HK-2 (cell line): Measurements from ENCODE around the gene NAGLU.
"Not testable (repeated sequence)": the region's sequence is repeated elsewhere in the genome, so short reads cannot be mapped to it uniquely, and the experiment has no call there.

Source experiments
- DNase-seq: peaks from one replicate; pipeline ENCODE4 v3.0.0-alpha.2; 2018; ENCODE audit not compliant: unreplicated experiment

The NAGLU gene

DNA sequence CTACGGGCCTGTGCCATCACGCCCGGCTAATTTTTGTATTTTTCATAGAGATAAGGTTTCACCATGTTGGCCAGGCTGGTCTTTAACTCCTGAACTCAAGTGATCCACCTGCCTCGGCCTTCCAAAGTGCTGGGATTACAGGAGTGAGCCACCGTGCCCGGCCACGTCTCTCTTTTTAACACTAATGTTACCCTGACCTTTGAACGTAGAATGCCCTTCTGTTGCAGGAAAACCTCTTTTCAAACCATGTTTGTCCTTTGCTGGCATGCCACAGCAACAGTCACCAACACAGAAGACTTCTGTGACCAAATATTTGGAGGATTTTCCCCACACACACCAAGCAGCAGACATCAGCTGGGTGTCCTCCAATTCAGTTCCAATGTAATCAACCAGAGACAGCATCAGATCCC, 8.8 kb downstream of the NAGLU start:
- no peak for DNase-seq

DNA sequence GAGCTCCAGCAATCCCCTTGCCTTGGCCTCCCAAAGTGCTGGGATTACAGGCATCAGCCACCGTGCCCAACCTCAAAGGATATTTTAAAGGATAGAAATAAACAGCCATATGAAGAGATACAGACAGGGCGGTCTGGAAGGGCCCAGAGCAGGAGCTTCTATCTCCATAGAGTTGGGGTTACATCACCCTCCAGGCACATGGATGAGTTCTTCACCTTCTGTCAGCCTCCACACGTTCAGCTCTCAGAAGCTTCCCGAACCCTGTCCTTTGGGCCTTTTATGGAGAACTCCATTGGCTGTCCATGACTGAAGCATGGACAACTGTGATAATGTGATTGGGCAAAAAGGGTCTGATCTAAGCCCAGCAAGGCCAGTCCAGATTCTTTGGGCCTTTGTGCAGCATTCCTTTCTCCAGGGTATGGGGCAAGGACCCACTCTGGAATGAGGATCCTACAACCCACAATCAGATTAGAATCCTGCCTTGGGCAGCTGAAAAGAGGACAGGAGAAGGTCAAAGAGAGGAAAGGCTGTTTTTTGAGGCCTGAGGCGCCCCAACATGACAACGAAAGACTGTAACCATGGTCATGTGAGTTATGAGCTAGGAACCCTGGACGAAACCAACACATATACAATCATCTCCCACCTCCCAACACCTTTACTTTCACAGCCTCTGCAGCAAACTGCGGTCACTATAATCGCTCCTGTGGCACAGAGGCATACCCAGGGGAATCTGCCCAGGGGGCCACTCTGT, 9.9 kb downstream of the NAGLU start:
- DNase-seq, result not testable (repeated sequence)

DNA sequence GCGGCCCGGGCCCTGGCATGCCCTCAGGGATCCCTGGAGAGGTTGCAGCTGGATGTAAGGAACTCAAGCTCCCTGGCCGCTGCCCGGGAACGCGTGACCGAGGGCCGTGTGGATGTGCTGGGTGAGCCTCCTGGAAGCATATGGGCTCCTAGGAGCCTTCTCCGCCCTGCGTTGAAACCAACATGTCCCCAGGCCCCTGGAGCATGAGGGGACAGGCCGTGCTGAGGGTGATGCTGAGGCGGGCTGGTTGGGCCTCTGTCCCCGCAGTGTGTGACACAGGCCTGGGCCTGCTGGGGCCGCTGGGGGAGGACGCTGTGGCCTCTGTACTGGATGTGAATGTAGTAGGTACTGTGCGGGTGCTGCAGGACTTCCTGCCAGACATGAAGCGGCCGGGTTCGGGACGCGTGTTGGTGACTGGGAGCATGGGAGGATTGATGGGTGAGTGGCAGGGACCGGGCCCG, 11.0 kb downstream of the NAGLU start:
- no peak for DNase-seq

DNA sequence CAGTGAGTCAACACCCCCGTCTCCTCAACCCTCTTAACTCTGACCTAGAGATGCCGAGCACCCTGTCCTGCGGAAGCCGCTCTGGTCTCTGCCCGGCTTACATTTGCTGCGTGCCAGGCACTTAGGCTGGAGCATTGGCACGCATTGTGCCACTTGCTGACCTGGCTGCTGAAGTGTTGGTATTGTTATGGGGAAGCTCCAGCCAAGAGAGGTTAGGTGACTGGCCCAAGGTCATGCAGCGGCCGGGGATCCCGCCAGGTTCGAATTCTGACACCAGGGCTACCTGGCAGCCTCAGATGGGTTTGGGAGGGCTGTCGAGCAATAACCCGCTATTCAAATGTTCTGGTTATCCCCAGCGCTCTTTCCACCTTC, 11.6 kb downstream of the NAGLU start:
- no peak for DNase-seq

DNA sequence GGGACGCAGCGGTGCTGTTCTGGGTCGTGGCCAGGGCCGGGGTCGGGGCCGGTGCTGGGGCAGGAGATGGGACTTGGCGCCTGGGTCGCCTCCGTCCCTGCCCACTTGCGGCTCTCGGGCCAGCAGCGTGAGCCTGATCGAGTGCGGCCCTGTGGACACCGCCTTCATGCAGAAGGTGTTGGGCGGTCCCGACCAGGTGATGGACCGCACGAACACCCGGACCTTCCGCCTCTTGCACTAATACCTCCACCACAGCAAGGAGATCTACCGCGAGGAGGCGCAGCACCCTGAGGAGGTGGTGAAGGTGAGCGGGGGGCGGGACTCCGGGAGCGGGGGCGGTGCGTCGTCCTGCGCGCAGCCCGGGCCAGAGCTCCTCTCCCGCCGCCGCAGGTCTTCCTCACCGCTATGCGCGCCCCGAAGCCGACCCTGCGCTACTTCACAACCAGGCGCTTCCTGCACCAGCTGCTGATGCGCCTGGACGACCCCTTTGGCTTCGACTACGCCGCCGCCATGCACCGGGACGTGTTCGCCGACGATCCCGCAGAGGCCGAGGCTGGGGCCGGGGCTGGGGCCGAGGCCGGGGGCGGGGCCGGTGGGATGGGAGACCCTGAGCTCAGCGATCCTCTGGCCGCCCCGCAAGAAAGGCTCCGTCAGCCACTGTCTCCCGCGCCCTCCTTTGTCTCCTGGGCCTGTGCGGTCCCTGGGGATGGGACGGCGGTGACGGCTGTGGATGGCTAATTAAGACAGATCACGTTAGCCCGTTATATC, 12.2 kb downstream of the NAGLU start:
- peak; percentile 81 for DNase-seq

DNA sequence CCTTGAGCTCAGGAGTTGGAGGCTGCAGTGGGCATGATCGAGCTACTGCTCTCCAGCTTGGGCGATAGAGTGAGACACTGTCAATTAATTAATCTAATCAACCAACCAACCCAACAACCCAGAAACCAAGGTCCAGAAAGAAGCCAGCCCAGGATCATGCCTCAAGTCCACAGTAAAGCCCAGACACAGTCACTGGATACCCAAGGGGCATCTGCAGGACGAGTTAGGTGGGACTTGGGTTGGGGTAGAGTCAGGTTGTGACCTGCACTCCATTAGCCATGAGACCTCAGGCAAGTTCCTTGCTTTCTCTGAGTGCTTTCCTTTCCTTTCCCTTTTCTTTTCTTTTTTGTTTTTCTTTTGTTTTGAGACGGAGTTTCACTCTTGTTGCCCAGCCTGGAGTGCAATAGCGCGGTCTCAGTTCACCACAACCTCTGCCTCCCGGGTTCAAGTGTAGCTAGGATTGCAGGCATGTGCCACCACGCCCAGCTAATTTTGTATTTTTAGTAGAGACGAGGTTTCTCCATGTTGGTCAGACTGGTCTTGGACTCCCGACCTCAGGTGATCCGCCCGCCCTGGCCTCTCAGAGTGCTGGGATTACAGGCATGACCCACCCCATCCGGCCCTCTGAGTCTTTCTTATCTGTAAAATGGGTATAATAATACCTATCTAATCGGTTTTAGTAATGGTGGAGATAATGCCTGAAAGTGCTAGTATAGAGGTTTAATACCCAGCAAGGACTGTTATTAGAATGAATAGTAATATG, 13.1 kb downstream of the NAGLU start:
- DNase-seq, result no peak

DNA sequence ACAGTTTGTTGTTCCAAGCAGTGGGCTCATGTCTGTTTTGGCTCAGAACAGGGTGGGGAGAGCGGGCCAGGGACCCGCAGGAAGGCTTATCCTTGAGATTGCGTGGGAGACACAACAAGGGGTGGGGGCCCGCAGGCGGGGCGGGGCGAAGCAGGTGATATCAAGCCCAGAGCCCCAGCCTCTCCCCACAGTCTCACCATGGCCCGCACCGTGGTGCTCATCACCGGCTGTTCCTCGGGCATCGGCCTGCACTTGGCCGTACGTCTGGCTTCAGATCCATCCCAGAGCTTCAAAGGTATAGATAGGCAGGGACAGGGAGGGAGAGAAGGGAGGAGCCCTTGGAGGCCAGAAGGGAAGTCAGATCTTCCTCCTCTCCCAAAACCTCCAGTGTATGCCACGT, 16.7 kb downstream of the NAGLU start, which contains the start of gene HSD17B1:
Gene HSD17B1, plus strand, starts transcription at position 188 of the 400 bp plus-strand sequence. Its CDS starts 11 bp downstream, at position 199.
- not testable (repeated sequence) for DNase-seq

DNA sequence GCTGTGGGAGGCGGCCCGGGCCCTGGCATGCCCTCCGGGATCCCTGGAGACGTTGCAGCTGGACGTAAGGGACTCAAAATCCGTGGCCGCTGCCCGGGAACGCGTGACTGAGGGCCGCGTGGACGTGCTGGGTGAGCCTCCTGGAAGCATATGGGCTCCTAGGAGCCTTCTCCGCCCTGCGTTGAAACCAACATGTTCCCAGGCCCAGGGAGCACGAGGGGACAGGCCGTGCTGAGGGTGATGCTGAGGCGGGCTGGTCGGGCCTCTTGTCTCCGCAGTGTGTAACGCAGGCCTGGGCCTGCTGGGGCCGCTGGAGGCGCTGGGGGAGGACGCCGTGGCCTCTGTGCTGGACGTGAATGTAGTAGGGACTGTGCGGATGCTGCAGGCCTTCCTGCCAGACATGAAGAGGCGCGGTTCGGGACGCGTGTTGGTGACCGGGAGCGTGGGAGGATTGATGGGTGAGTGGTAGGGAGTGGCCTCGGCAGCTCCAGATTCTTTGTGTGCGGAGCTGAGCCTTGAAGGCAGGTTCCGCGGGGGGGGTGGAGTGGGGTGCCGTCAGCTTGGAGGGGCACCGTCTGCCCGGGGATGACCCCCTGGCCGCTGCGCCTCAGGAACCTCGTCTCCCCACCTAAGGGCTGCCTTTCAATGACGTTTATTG, 17.2 kb downstream of the NAGLU start:
- no peak for DNase-seq

DNA sequence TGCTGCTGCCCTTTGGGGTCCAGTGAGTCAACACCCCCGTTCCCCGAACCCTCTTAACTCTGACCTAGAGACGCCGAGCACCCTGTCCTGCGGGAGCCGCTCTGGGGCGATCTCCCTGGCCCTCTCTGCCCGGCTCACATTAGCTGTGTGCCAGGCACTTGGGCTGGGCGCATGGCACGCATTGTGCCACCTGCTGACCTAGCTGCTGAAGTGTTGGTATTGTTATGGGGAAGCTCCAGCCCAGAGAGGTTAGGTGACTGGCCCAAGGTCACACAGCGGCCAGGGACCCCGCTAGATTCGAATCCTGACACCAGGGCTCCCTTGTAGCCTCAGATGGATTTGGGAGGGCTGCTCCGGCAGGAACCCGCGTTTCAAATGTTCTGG, 17.8 kb downstream of the NAGLU start:
- no peak for DNase-seq

DNA sequence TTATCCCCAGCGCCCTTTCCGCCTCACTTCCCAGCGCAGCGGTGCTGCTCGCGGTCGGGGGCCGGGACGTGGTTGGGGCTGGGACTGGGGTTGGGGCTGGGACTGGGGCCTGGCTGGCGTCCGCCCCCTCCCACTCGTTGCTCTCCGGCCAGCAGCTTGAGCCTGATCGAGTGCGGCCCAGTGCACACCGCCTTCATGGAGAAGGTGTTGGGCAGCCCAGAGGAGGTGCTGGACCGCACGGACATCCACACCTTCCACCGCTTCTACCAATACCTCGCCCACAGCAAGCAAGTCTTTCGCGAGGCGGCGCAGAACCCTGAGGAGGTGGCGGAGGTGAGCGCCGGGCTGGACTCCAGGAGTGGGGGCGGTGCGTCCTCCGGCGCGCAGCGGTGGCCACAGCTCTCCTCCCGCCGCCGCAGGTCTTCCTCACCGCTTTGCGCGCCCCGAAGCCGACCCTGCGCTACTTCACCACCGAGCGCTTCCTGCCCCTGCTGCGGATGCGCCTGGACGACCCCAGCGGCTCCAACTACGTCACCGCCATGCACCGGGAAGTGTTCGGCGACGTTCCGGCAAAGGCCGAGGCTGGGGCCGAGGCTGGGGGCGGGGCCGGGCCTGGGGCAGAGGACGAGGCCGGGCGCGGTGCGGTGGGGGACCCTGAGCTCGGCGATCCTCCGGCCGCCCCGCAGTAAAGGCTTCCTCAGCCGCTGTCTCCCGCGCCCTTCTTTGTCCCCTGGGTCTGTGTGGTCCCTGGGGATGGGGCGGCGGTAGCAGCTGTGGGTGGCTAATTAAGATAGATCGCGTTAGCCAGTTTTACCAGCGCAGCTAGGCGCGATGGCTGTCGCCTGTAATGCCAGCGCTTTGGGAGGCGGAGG, 18.4 kb downstream of the NAGLU start:
- peak; percentile 89 for DNase-seq

DNA sequence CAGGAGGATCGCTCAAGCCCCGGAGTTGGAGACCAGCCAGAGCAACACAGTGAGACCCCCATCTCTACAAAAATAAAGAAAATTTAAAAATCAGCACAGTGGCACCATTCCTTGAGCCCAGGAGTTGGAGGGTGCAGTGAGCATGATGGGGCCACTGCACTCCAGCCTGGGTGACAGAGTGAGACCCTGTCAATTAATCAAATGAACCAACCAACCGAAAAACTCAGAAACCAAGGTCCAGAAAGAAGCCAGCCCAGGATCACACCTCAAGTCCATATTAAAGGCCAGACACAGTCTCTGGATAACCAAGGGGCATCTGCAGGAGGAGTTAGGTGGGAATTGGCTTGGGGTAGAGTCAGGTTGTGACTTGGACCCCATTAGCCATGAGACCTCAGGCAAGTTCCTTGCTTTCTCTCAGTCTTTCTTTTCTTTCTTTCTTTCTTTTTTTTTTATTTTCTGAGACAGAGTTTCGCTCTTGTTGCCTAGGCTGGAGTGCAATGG, 19.1 kb downstream of the NAGLU start:
- DNase-seq, result no peak

DNA sequence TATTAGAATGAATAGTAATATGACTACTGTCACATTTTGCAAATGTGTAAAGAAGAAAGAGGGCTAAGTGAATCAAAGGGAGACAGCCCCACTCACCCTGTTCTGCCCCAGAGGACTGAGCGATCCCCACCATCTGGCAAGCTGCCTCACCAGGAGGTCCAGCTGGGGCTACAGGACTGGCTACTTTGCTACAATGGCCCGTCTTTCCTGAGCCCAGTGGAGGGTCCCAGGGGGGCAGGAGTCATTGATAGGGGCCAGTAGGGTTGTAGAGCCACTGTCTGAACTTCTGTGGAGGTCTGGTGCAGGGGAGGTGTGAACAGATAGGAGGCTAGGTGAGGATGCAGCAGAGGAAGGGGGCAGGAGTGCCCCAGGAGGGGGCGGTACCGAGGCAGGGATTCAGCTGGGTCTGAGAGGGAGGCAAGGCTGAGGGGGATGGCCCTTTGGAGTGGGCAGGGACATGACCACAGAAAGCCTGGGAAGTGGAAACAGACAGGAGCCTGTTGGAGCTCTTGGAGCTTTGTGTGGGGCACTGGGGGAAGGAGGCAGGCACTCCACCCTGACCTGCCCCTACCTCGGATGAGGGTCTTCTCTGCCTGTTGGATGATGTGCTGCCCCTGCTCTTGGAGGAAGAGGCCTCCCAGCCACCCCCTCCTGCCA, 20.0 kb downstream of the NAGLU start:
- DNase-seq, result not testable (repeated sequence)

DNA sequence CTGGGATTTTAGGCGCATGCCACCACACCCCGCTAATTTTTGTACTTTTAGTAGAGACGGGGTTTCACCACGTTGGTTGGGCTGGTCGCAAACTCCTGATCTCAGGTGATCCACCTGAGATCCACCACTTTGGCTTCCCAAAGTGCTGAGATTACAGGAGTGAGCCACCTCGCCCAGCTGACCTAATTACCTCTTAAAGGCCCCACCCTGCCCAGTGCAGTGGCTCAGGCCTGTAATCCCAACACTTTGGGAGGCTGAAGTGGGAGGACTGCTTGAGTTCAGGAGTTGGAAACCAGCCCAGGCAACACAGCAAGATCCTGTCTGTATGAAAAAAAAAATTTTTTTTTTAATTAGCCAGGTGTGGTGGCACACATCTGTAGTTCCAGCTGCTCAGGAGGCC, 23.0 kb downstream of the NAGLU start:
- no peak for DNase-seq

DNA sequence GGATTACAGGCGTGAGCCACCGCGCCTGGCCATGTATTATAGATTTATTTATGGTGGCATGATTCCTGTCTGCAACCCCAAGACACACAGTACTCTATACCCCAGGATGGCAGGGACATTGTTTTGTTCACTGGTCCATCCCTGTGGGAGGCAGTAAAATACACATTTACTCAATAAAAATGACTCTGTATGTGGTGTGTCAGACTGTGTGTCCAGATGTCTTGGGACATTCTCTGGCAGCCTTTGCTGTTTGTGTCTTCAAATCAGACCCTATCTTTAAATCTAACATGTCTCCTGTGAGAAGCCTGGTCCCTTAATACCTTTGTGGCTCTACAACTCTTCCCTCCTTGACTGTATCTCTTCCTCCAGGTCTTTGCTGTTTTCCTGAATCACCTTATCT, 24.2 kb downstream of the NAGLU start:
- DNase-seq, result no peak

DNA sequence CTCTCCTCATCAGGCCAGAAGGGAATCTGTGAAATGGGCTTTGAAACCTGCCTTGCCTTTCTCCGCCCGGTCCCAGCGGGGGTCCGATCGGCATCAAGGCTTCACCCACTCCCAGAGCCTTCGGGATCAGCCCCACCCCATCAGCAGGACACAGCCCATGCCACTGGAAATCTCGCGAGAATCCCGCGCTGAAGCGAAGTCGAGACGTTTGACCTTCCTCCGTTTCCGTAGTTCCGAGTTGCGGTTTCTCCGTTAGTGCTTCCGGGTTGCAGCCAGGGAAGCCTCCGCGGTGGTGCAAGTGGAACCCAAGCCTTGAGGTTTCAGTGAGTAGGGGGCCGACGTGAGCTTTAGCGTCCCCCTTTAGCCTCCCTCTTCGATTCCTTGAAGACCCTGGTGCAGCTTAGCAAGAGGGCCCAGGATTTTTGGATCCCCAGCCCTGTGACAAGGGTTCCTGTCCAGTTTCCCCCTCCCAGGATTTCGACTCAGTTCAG, 25.9 kb downstream of the NAGLU start, which contains the start of gene COASY:
Gene COASY, plus strand, starts transcription at position 252 of the 491 bp plus-strand sequence. CDS start 475 bp downstream, outside the sequence.
- DNase-seq, result peak; percentile 97

DNA sequence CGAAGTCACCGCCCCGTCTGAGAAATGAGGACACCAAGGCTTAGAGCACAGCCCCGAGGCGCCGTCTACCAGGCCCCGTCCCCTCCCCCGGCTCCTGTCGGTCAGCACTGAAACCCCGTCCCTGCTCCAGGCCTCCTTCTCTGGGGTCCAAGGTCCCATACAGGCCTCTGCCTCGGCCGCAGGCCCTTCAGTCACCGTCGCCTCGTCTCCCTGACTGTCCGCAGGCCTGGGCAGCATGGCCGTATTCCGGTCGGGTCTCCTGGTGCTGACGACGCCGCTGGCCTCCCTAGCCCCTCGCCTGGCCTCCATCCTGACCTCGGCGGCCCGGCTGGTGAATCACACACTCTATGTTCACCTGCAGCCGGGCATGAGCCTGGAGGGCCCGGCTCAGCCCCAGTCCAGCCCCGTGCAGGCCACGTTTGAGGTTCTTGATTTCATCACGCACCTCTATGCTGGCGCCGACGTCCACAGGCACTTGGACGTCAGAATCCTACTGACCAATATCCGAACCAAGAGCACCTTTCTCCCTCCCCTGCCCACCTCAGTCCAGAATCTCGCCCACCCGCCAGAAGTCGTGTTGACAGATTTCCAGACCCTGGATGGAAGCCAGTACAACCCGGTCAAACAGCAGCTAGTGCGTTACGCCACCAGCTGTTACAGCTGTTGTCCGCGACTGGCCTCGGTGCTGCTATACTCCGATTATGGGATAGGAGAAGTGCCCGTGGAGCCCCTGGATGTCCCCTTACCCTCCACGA, 26.5 kb downstream of the NAGLU start:
- peak; percentile 53 for DNase-seq

DNA sequence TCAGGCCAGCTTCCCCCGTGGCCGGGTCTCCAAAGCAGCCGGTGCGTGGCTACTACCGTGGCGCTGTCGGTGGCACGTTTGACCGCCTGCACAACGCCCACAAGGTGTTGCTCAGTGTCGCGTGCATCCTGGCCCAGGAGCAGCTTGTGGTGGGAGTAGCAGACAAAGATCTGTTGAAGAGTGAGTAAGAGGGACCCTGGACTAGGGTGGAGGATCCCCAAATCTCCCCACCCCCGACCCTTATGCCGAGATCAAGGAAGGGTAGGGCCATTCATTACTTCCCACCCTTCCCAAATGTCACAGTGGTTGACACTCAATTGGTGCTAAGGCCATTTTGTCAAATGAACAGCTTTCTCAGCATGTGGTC, 27.1 kb downstream of the NAGLU start:
- no peak for DNase-seq

DNA sequence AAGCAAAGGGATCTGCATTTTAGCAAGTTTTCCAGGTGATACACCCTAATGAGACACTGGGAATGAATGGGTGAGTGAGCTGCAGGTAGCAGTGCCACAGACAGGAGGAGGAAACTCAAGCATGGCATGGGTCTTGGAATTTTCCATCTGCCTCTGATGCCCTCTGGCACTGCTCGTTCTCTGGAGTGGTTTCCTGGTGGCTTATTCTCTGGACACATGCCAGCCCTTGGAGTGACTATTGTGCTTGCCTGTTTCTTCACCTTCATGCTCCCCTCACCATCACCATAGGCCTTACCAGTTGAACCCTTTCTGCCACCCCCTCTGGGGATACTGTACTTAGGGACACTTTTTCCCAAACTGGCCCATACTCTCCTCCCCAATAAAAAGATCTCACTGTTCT, 27.5 kb downstream of the NAGLU start:
- no peak for DNase-seq

DNA sequence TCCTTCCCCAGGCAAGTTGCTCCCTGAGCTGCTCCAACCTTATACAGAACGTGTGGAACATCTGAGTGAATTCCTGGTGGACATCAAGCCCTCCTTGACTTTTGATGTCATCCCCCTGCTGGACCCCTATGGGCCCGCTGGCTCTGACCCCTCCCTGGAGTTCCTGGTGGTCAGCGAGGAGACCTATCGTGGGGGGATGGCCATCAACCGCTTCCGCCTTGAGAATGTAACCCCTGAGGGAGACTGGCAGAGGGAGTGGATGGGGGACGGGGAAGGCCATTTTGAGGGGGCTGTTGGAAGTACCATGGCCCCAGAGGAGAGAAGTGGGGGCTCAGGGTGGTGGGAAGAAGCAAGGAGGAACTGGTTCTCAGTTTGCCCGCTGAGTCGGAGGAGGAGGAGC, 27.9 kb downstream of the NAGLU start:
- DNase-seq, result no peak
